HL-60/S4 (cell line): ENCODE results near the gene MSH5.
"Not testable (repeated sequence)": the region's sequence is repeated elsewhere in the genome, so short reads cannot be mapped to it uniquely, and the experiment has no call there.

Experiments
- in situ Hi-C: fragments of 300-500 bp; cut with MboI; formaldehyde crosslinking; loops from 2 replicates; pipeline ENCODE4 v1.14.3; 2022; ENCODE audit warnings: low sequenced_read_pairs

Gene MSH5

GRCh38 chr6:31796993-31797385 is 57.2 kb downstream of the MSH5 start:
- in situ Hi-C loops, result no loop called here

GRCh38 chr6:31797588-31797987 is 57.8 kb downstream of the MSH5 start:
- in situ Hi-C loops, result no loop called here

- in situ Hi-C loops, result no loop called here
These were observed 60.0 kb downstream of the MSH5 start for GRCh38 chr6:31799781-31800180.

GRCh38 chr6:31801031-31801927 is 61.5 kb downstream of the MSH5 start:
- in situ Hi-C loops, result not testable (repeated sequence)

GRCh38 chr6:31805939-31806469 is 66.2 kb downstream of the MSH5 start:
- in situ Hi-C loops, result no loop called here

- in situ Hi-C loops, result no loop called here
These were observed 66.9 kb downstream of the MSH5 start, which contains the start of gene LSM2 for GRCh38 chr6:31806470-31807272. Gene LSM2 (minus strand): TSS chr6:31806966. CDS start chr6:31806757, 209 bp downstream.

- in situ Hi-C loops, result not testable (repeated sequence)
These were observed 68.8 kb downstream of the MSH5 start for GRCh38 chr6:31808599-31808998.

GRCh38 chr6:31811645-31812044 is 71.8 kb downstream of the MSH5 start:
- in situ Hi-C loops, result no loop called here
